NCI-H2081 treated with DMSO at 0.1 percent for 48 hours (cell line): ENCODE results near the gene TMPRSS6.

ENCODE experiments used
- DNase-seq: peaks from one replicate; lab custom pipeline; 2025; lab: John Stamatoyannopoulos, UW

Gene TMPRSS6

GRCh38 chr22:37109242-37109917, at the start of gene TMPRSS6:
Gene TMPRSS6, minus strand, starts transcription at chr22:37109713. Its CDS starts 6,296 bp downstream, at chr22:37103417.
- no peak for DNase-seq

GRCh38 chr22:37158963-37159290, 49.4 kb upstream of the TMPRSS6 start:
- DNase-seq = no peak

GRCh38 chr22:37157516-37158285, 48.2 kb upstream of the TMPRSS6 start:
- no peak for DNase-seq

GRCh38 chr22:37156686-37157435, 47.3 kb upstream of the TMPRSS6 start:
- no peak for DNase-seq

- DNase-seq = no peak
Measured at GRCh38 chr22:37155971-37156370, 46.5 kb upstream of the TMPRSS6 start.

GRCh38 chr22:37154925-37155712, 45.6 kb upstream of the TMPRSS6 start:
- DNase-seq = no peak

GRCh38 chr22:37153901-37154300, 44.4 kb upstream of the TMPRSS6 start:
- DNase-seq = no peak

- DNase-seq = no peak
Measured at GRCh38 chr22:37151401-37151800, 41.9 kb upstream of the TMPRSS6 start.

- no peak for DNase-seq
Measured at GRCh38 chr22:37150701-37151100, 41.2 kb upstream of the TMPRSS6 start.

- DNase-seq = no peak
Measured at GRCh38 chr22:37148742-37149665, 39.5 kb upstream of the TMPRSS6 start.

- DNase-seq = no peak
Measured at GRCh38 chr22:37148031-37148651, 38.6 kb upstream of the TMPRSS6 start.

GRCh38 chr22:37147186-37147990, 37.9 kb upstream of the TMPRSS6 start:
- DNase-seq = no peak

- DNase-seq = no peak
Measured at GRCh38 chr22:37146507-37147180, 37.1 kb upstream of the TMPRSS6 start.

GRCh38 chr22:37146051-37146385, 36.5 kb upstream of the TMPRSS6 start:
- no peak for DNase-seq

GRCh38 chr22:37145180-37146050, 35.9 kb upstream of the TMPRSS6 start:
- no peak for DNase-seq

GRCh38 chr22:37144180-37144554, 34.7 kb upstream of the TMPRSS6 start:
- no peak for DNase-seq

GRCh38 chr22:37141971-37142370, 32.5 kb upstream of the TMPRSS6 start:
- no peak for DNase-seq

GRCh38 chr22:37141476-37141875, 32.0 kb upstream of the TMPRSS6 start:
- DNase-seq = no peak
